Lower lobe of right lung (tissue), 2 donors: ENCODE data around the gene PACS2. TPM values are rescaled to one million over a fixed set of nuclear protein-coding genes. Genes with fewer than 3 reads are reported as not detected.

Source experiments
- ATAC-seq, 2 donors: fragments of 200-7000 bp; cut with Tn5 transposase; one replicate each; pipeline ENCODE4 v1.9.1; 2020 to 2022; ENCODE audit warnings: mild to moderate bottlenecking in 2 of 2, moderate library complexity in 2 of 2
- DNase-seq: peaks from one replicate; pipeline ENCODE4 v3.0.0-alpha.2; 2020
- H3K27ac ChIP-seq: fragments of 200-600 bp; one replicate; pipeline ENCODE4 v1.8.0; 2022
- H3K27me3 ChIP-seq: fragments of 200-600 bp; one replicate; pipeline ENCODE4 v1.8.0; 2022; ENCODE audit warnings: low read depth
- H3K36me3 ChIP-seq: fragments of 200-600 bp; one replicate; pipeline ENCODE4 v1.8.0; 2022; ENCODE audit warnings: mild to moderate bottlenecking
- H3K4me1 ChIP-seq: fragments of 200-600 bp; one replicate; pipeline ENCODE4 v1.8.0; 2022
- H3K4me3 ChIP-seq: fragments of 200-600 bp; one replicate; pipeline ENCODE4 v1.8.0; 2022; ENCODE audit warnings: mild to moderate bottlenecking
- H3K9me3 ChIP-seq: fragments of 200-600 bp; one replicate; pipeline ENCODE4 v1.8.0; 2022
- CTCF ChIP-seq: fragments of 200-600 bp; IDR thresholded peaks from one replicate; pipeline ENCODE4 v1.8.0; 2022; ENCODE audit warnings: antibody characterized with exemption, mild to moderate bottlenecking
- intact Hi-C: fragments of 100-400 bp; cut with DNase I; formaldehyde crosslinking; loops from one replicate; pipeline ENCODE4 v1.11.0; 2022
- long read RNA-seq: library from polyadenylated mRNA; unstranded; transcript quantifications from one replicate; pipeline ENCODE4 v2.0.0, GENCODE V29; 2021
- total RNA-seq: library from RNA; stranded (reverse); fragmentation: NEBNext Ultra II Directional; extraction: Animal tissue kit (Norgen Biotek cat#: 25700); gene quantifications from one replicate; pipeline ENCODE4 v1.2.1, GENCODE V29; 2021
- donor health status: DM: no; HTN: yes; CAD: no; lungs with severe emphysema.

Gene PACS2
- 79.7 TPM for total RNA-seq
- long read RNA-seq, transcript PACS2-201 (24 exons, 3,708 nt) = major isoform, 49 of 126 reads
- long read RNA-seq, partial matches to known transcripts = 32 of 126 reads
- long read RNA-seq, other reads (novel, unspliced or antisense) = 41 of 126 reads

- no peak for TF ChIP-seq CTCF
- ATAC-seq (peak; percentile 93 to 94), DNase-seq (peak; percentile 82)
- peak within 1 kb of the TSS; percentile 75 for H3K4me3 ChIP-seq
- peak within 1 kb of the TSS; percentile 88 for H3K27ac ChIP-seq
- no peaks in the 10 kb centered on the region for H3K9me3 ChIP-seq
- no peaks in the 10 kb centered on the region for H3K27me3 ChIP-seq
- no peaks in the 10 kb centered on the region for H3K36me3 ChIP-seq
- intact Hi-C loops = no loop called here
- H3K4me1 ChIP-seq = peaks cover 37% of the 10 kb centered on the region
These were observed at the start of gene PACS2 for GRCh38 chr14:105314287-105315200. Gene PACS2 (plus strand): TSS chr14:105314748. CDS start chr14:105314919, 171 bp downstream.

- intact Hi-C loops = no loop called here
These were observed 46.6 kb upstream of the PACS2 start for GRCh38 chr14:105267820-105268548.

GRCh38 chr14:105268736-105269354 is 45.7 kb upstream of the PACS2 start:
- intact Hi-C loops = no loop called here
- H3K27ac ChIP-seq = no peak overlapping the region
- no peak for DNase-seq
- peaks cover 37% of the 10 kb centered on the region for H3K36me3 ChIP-seq
- no peak overlapping the region for H3K4me3 ChIP-seq
- H3K4me1 ChIP-seq = no peaks in the 10 kb centered on the region
- no peaks in the 10 kb centered on the region for H3K9me3 ChIP-seq
- ATAC-seq = no peak
- no peaks in the 10 kb centered on the region for H3K27me3 ChIP-seq
- TF ChIP-seq CTCF = no peak

More at GRCh38 chr14:105267820-105268548, 46.6 kb upstream of the PACS2 start:
- Histone ChIP-seq H3K27me3 (no peaks in the 10 kb centered on the region), H3K27ac (no peak overlapping the region), H3K4me3 (no peak overlapping the region), H3K4me1 (no peaks in the 10 kb centered on the region), H3K36me3 (peaks cover 44% of the 10 kb centered on the region), H3K9me3 (no peaks in the 10 kb centered on the region)
- DNase-seq (no peak), ATAC-seq (no peak)
- TF ChIP-seq CTCF = no peak

GRCh38 chr14:105269405-105269804 is 45.1 kb upstream of the PACS2 start:
- intact Hi-C loops = no loop called here
- no peak for TF ChIP-seq CTCF
- Histone ChIP-seq H3K27me3 (no peaks in the 10 kb centered on the region), H3K27ac (no peak overlapping the region), H3K4me3 (no peak overlapping the region), H3K4me1 (no peaks in the 10 kb centered on the region), H3K9me3 (no peaks in the 10 kb centered on the region), H3K36me3 (peaks cover 31% of the 10 kb centered on the region)
- no peak for DNase-seq
- no peak for ATAC-seq

GRCh38 chr14:105271224-105271890 is 43.2 kb upstream of the PACS2 start:
- Histone ChIP-seq H3K9me3 (no peaks in the 10 kb centered on the region), H3K36me3 (peaks cover 31% of the 10 kb centered on the region), H3K27me3 (no peaks in the 10 kb centered on the region), H3K4me1 (peaks cover 6% of the 10 kb centered on the region), H3K4me3 (no peak overlapping the region), H3K27ac (no peak overlapping the region)
- TF ChIP-seq CTCF = no peak
- DNase-seq (no peak), ATAC-seq (no peak)
- intact Hi-C loops = no loop called here
